Smooth muscle cell (in vitro differentiated cells): Measurements from ENCODE around the gene CSRP2. TPM values are rescaled to one million over a fixed set of nuclear protein-coding genes. Genes with fewer than 3 reads are reported as not detected.

Experiments used
- DNase-seq: peaks from one replicate; lab custom pipeline; 2025; ENCODE audit not compliant: unreplicated experiment; lab: John Stamatoyannopoulos, UW
- H2AFZ ChIP-seq: fragments of 200-600 bp; sonication (generic); 2 replicates; pipeline ENCODE4 v1.6.0; 2016; ENCODE audit warnings: antibody characterized with exemption, low read depth, mild to moderate bottlenecking
- H3F3A ChIP-seq: fragments of 200-600 bp; sonication (generic); 2 replicates; pipeline ENCODE4 v1.6.0; 2017; ENCODE audit warnings: antibody characterized with exemption, low read depth
- H3K27ac ChIP-seq: fragments of 200-600 bp; sonication (generic); 2 replicates; pipeline ENCODE4 v1.5.1; 2016; ENCODE audit warnings: low read depth, mild to moderate bottlenecking
- H3K27me3 ChIP-seq: fragments of 200-600 bp; sonication (generic); 2 replicates; pipeline ENCODE4 v1.6.1; 2016; ENCODE audit warnings: low read depth, mild to moderate bottlenecking
- H3K36me3 ChIP-seq: fragments of 200-600 bp; sonication (generic); 2 replicates; pipeline ENCODE4 v1.5.1; 2016; ENCODE audit warnings: low read depth
- H3K4me1 ChIP-seq: fragments of 200-600 bp; sonication (generic); 2 replicates; pipeline ENCODE4 v1.5.1; 2016; ENCODE audit warnings: low read depth
- H3K4me2 ChIP-seq: fragments of 200-600 bp; sonication (generic); 2 replicates; pipeline ENCODE4 v1.6.0; 2016; ENCODE audit warnings: mild to moderate bottlenecking
- H3K4me3 ChIP-seq: fragments of 200-600 bp; sonication (generic); 2 replicates; pipeline ENCODE4 v1.5.1; 2016; ENCODE audit warnings: mild to moderate bottlenecking
- H3K79me2 ChIP-seq: fragments of 200-600 bp; sonication (generic); 2 replicates; pipeline ENCODE4 v1.6.0; 2016; ENCODE audit warnings: low read depth, mild to moderate bottlenecking
- H3K9ac ChIP-seq: fragments of 200-600 bp; sonication (generic); 2 replicates; pipeline ENCODE4 v1.6.0; 2016; ENCODE audit warnings: low read depth
- H3K9me3 ChIP-seq: fragments of 200-600 bp; sonication (generic); replicated peaks from 2 replicates; pipeline ENCODE4 v1.5.1; 2016; ENCODE audit warnings: low read depth
- H4K20me1 ChIP-seq: fragments of 200-600 bp; sonication (generic); 2 replicates; pipeline ENCODE4 v1.6.0; 2016; ENCODE audit warnings: low read depth
- WGBS: methylation state at CpG from one replicate; pipeline ENCODE4 v1.1.7; 2016; ENCODE audit warnings: low lambda C conversion rate; 5-methylcytosine and 5-hydroxymethylcytosine counted together
- polyA plus RNA-seq: library from polyadenylated mRNA; unstranded; fragments of >200 nt; fragmentation: Nextera tagmentation; extraction: Ambion mirVana; gene quantifications from 2 replicates; pipeline ENCODE4 v1.2.1, GENCODE V29; 2016
- total RNA-seq: library from RNA; depleted of rRNA; stranded (reverse); fragments of >200 nt; gene quantifications from 2 replicates; pipeline ENCODE4 v1.2.3, GENCODE V29; 2014
- TF ChIP-seq, protein P1 (sequence below): fragments of 200-600 bp; sonication (generic); IDR thresholded peaks from 2 replicates; pipeline ENCODE4 v1.5.1; 2017; ENCODE audit warnings: borderline replicate concordance, mild to moderate bottlenecking, antibody characterized with exemption; ENCODE audit not compliant: insufficient read depth, poor library complexity, severe bottlenecking

The CSRP2 gene
- total and polyA plus RNA-seq, 2 experiments from 2014 or later, result 379 to 735 TPM

DNA sequence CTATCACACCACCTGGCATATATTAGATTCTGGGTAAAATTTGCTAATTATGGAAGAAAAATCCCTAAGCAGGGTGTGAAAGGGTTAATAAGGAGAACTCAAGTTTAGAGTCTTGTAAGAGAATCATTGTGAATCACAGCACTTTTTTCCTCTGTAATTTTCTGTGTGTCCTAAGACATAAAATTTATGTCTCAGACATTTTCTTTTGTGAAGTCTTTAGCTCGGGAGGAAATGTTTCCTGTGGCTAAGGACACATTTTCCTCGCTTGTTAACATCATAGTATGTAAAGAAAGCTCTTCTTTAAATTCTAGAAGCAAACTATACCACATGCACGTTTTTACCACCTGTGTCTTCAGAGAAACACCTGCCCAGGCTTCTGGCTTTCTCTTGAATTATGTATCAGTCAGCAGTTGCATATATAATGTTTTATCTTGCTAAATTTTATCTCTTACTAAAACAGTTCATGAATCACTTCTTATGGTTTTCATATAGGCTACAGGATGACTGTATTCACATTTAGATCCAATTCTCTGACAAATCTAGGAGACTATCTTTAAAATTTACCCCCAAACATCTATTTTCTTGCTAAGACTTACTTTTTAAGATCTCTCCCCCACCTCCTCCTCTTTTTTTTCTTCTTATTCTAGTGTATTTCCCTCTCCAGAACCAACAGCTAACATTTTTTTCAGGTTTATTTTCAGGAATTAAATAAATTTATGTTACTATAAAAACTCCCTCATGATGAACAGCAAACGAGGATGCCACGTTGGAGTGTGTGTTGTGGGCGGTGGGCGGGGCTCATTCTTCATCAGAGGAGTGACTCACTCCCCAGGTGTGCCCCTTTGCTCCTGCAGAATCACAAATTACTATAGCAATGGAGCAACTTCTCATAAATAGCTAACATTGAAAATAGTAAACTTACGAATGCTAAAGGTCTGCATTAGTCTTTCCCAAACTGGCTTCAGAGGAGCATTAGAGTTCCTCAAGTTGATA is 11.6 kb upstream of the CSRP2 start:
- Histone ChIP-seq H3K9ac (no peak overlapping the region), H3K79me2 (no peaks in the 10 kb centered on the region), H2AFZ (no peak overlapping the region), H3K36me3 (no peaks in the 10 kb centered on the region), H3F3A (no peaks in the 10 kb centered on the region), H3K4me3 (no peak overlapping the region), H3K27me3 (no peaks in the 10 kb centered on the region), H3K4me1 (no peaks in the 10 kb centered on the region), H3K4me2 (no peak overlapping the region), H4K20me1 (no peaks in the 10 kb centered on the region), H3K9me3 (peaks cover 6% of the 10 kb centered on the region), H3K27ac (no peak overlapping the region)
- TF ChIP-seq, protein P1, sequence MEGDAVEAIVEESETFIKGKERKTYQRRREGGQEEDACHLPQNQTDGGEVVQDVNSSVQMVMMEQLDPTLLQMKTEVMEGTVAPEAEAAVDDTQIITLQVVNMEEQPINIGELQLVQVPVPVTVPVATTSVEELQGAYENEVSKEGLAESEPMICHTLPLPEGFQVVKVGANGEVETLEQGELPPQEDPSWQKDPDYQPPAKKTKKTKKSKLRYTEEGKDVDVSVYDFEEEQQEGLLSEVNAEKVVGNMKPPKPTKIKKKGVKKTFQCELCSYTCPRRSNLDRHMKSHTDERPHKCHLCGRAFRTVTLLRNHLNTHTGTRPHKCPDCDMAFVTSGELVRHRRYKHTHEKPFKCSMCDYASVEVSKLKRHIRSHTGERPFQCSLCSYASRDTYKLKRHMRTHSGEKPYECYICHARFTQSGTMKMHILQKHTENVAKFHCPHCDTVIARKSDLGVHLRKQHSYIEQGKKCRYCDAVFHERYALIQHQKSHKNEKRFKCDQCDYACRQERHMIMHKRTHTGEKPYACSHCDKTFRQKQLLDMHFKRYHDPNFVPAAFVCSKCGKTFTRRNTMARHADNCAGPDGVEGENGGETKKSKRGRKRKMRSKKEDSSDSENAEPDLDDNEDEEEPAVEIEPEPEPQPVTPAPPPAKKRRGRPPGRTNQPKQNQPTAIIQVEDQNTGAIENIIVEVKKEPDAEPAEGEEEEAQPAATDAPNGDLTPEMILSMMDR, result no peak
- DNase-seq, result no peak
- 62% methylated on average over 8 of the region's 8 CpGs for WGBS

DNA sequence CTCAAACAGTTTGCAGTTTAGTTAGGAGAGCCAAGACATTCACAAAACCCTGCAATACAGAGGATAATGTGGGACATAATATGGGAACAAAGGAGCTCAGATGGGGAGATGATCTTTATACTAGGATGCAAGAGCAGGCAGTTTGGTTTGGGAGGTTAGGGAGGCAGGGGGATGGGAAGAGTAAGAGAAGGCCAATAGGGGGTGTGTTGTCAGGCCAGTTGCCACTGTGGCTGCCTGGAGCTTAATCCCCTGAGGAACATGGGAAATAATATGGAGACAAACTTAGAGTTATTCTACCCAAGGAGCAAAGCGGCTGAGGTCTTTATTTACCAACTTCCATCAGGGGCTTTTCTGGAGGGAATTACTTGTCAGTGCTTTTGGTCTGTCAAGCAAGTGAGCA is 10.0 kb upstream of the CSRP2 start:
- Histone ChIP-seq H3K4me3 (no peak overlapping the region), H4K20me1 (no peaks in the 10 kb centered on the region), H3K27ac (no peak overlapping the region), H3K9me3 (no peaks in the 10 kb centered on the region), H3K79me2 (no peaks in the 10 kb centered on the region), H3K27me3 (no peaks in the 10 kb centered on the region), H2AFZ (no peak overlapping the region), H3K4me2 (no peak overlapping the region), H3K9ac (no peak overlapping the region), H3K36me3 (no peaks in the 10 kb centered on the region), H3K4me1 (no peaks in the 10 kb centered on the region), H3F3A (no peaks in the 10 kb centered on the region)
- TF ChIP-seq, protein P1, result no peak
- DNase-seq, result no peak
- WGBS, result 88% methylated on average over 1 of the region's 1 CpG

DNA sequence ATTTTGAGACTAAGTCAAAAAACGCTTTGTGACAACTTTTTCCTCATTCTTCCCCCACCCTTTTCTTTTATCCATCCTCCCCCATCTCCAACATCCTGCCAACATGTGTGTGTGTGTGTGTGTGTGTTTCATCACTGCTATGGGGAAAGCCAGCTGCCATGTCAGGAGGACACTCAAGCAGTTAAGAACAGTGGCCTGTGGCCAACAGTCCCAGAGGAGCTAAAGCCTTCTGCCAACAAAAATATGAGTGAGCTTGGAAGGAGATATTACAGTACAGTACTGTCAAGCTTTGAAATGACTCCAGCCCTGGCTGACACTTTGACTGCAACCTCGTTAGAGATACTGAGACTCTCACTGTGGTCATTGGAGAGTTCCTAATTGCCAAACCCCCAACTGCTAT is 5.0 kb upstream of the CSRP2 start:
- Histone ChIP-seq H3K27ac (no peak overlapping the region), H3K4me2 (no peak overlapping the region), H3K4me3 (no peak overlapping the region), H3K79me2 (no peaks in the 10 kb centered on the region), H3K9ac (no peak overlapping the region), H3K36me3 (no peaks in the 10 kb centered on the region), H4K20me1 (no peaks in the 10 kb centered on the region), H3K27me3 (no peaks in the 10 kb centered on the region), H3K9me3 (no peaks in the 10 kb centered on the region), H3K4me1 (peaks cover 16% of the 10 kb centered on the region), H2AFZ (no peak overlapping the region), H3F3A (peaks cover 13% of the 10 kb centered on the region)
- TF ChIP-seq, protein P1, result no peak
- no peak for DNase-seq
- WGBS, result 76% methylated on average over 2 of the region's 2 CpGs
